ENCODE measurements around the gene SERPINA1.

SERPINA1 gene

DNA sequence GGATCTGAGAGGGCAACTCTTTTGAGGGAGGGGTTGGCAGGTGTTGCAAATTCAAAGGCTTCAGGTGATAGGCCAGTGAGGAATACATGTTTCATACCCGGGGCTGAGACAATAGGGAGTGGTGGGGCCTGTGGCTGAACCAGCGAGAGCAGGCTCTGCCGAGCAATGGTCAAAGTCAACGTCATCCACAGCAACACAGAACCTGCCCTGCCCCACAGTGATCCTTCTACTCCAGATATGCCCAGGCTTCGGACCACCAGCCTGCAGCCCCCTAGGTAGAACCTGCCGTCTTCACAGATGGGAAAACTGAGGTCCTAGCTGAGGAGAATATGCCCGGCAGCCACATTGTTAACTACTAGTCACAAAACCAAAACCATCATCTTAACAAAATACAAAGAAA lies 4.1 kb downstream of the SERPINA1 start:
- Histone ChIP-seq H3K36me3 (ENCODE audit: insufficient read depth, low read length) (no peaks in the 10 kb centered on the region), H3K27me3 (ENCODE audit: insufficient read depth, low read length, poor library complexity) (peaks cover 4% of the 10 kb centered on the region), H4K20me1 (ENCODE audit: insufficient read depth, low read length) (no peaks in the 10 kb centered on the region), H3K9ac (ENCODE audit: low read depth, low read length) (no peak overlapping the region), H3K79me2 (ENCODE audit: insufficient read depth, low read length) (no peaks in the 10 kb centered on the region), H3K27ac (ENCODE audit: low read length) (no peak overlapping the region), H3K9me3 (ENCODE audit: insufficient read depth, low read length, severe bottlenecking) (no peaks in the 10 kb centered on the region), H2AFZ (ENCODE audit: low read depth, low read length) (no peak overlapping the region), H3K4me3 (ENCODE audit: low read depth in 1 of 2, low read length in 2 of 2) (no peak overlapping the region), H3K4me2 (ENCODE audit: insufficient read depth, low read length) (no peak overlapping the region), H3K4me1 (ENCODE audit: insufficient read depth, low read length) (no peaks in the 10 kb centered on the region)
- DNase-seq (no peak), ATAC-seq (ENCODE audit: insufficient read depth, low read depth) (no peak)
- TF ChIP-seq, protein P1, sequence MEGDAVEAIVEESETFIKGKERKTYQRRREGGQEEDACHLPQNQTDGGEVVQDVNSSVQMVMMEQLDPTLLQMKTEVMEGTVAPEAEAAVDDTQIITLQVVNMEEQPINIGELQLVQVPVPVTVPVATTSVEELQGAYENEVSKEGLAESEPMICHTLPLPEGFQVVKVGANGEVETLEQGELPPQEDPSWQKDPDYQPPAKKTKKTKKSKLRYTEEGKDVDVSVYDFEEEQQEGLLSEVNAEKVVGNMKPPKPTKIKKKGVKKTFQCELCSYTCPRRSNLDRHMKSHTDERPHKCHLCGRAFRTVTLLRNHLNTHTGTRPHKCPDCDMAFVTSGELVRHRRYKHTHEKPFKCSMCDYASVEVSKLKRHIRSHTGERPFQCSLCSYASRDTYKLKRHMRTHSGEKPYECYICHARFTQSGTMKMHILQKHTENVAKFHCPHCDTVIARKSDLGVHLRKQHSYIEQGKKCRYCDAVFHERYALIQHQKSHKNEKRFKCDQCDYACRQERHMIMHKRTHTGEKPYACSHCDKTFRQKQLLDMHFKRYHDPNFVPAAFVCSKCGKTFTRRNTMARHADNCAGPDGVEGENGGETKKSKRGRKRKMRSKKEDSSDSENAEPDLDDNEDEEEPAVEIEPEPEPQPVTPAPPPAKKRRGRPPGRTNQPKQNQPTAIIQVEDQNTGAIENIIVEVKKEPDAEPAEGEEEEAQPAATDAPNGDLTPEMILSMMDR (IDR thresholded peaks at IDR 0.05; ENCODE audit: borderline replicate concordance, extremely low read depth, low read length, poor library complexity, severe bottlenecking), result no peak
- TF ChIP-seq EZH2 (IDR thresholded peaks at IDR 0.05; ENCODE audit: borderline replicate concordance, low read depth, low read length, severe bottlenecking), result no peak

DNA sequence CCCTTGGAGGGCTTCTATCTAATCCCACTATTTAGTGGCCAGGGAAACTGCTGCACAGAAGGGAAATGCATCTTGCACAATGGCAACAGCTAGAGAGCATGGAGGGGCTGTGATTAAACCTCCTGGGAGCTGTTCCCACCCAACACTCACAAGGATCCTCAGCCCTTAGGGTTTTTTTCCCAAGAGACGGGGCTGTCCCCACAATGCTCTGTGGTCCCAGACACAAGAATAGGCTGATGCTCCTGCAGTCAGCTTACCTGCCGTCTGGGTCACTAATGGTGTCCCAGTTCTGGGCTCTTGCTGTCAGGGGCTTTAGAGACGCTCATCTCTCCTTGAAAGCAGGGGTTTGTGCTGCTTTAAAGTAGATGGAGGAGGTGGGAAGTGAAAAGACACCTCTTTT lies 4.6 kb downstream of the SERPINA1 start:
- no peak for DNase-seq
- H3K27ac ChIP-seq (ENCODE audit: low read length), result no peak overlapping the region
- H3K4me2 ChIP-seq (ENCODE audit: insufficient read depth, low read length), result no peak overlapping the region
- no peaks in the 10 kb centered on the region for H3K4me1 ChIP-seq (ENCODE audit: insufficient read depth, low read length)
- H3K4me3 ChIP-seq (ENCODE audit: low read depth in 1 of 2, low read length in 2 of 2), result no peak overlapping the region
- no peak for ATAC-seq (ENCODE audit: insufficient read depth, low read depth)
- no peaks in the 10 kb centered on the region for H4K20me1 ChIP-seq (ENCODE audit: insufficient read depth, low read length)
- no peaks in the 10 kb centered on the region for H3K36me3 ChIP-seq (ENCODE audit: insufficient read depth, low read length)
- H3K9ac ChIP-seq (ENCODE audit: low read depth, low read length), result no peak overlapping the region
- H2AFZ ChIP-seq (ENCODE audit: low read depth, low read length), result no peak overlapping the region
- peaks cover 4% of the 10 kb centered on the region for H3K27me3 ChIP-seq (ENCODE audit: insufficient read depth, low read length, poor library complexity)
- no peaks in the 10 kb centered on the region for H3K9me3 ChIP-seq (ENCODE audit: insufficient read depth, low read length, severe bottlenecking)
- no peaks in the 10 kb centered on the region for H3K79me2 ChIP-seq (ENCODE audit: insufficient read depth, low read length)
- TF ChIP-seq, protein P1 (IDR thresholded peaks at IDR 0.05; ENCODE audit: borderline replicate concordance, extremely low read depth, low read length, poor library complexity, severe bottlenecking), result no peak

DNA sequence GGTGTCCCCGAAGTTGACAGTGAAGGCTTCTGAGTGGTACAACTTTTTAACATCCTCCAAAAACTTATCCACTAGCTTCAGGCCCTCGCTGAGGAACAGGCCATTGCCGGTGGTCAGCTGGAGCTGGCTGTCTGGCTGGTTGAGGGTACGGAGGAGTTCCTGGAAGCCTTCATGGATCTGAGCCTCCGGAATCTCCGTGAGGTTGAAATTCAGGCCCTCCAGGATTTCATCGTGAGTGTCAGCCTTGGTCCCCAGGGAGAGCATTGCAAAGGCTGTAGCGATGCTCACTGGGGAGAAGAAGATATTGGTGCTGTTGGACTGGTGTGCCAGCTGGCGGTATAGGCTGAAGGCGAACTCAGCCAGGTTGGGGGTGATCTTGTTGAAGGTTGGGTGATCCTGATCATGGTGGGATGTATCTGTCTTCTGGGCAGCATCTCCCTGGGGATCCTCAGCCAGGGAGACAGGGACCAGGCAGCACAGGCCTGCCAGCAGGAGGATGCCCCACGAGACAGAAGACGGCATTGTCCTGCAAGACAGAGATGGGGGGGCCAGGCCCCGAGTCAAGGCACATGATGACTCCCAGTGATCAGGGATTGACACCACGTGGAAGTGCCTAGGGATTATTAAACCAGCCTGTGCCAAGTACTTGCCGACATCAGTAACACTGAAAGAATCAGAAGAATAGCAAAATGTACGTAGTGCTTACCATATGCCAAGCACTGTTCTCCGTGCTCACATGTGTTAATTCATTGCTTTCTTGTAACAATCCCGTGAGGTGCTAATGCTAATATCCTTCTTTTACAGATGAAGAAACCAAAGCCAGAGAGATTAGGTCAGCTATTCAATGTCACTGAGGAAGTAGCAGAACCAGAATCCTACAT lies 5.4 kb downstream of the SERPINA1 start:
- H3K4me1 ChIP-seq (ENCODE audit: insufficient read depth, low read length), result no peaks in the 10 kb centered on the region
- TF ChIP-seq EZH2 (IDR thresholded peaks at IDR 0.05; ENCODE audit: borderline replicate concordance, low read depth, low read length, severe bottlenecking), result no peak
- no peaks in the 10 kb centered on the region for H3K36me3 ChIP-seq (ENCODE audit: insufficient read depth, low read length)
- no peaks in the 10 kb centered on the region for H3K79me2 ChIP-seq (ENCODE audit: insufficient read depth, low read length)
- H4K20me1 ChIP-seq (ENCODE audit: insufficient read depth, low read length), result no peaks in the 10 kb centered on the region
- no peak overlapping the region for H3K27ac ChIP-seq (ENCODE audit: low read length)
- peaks cover 4% of the 10 kb centered on the region for H3K27me3 ChIP-seq (ENCODE audit: insufficient read depth, low read length, poor library complexity)
- no peaks in the 10 kb centered on the region for H3K9me3 ChIP-seq (ENCODE audit: insufficient read depth, low read length, severe bottlenecking)
- H3K4me2 ChIP-seq (ENCODE audit: insufficient read depth, low read length), result no peak overlapping the region
- DNase-seq (no peak), ATAC-seq (ENCODE audit: insufficient read depth, low read depth) (no peak)
- no peak overlapping the region for H3K9ac ChIP-seq (ENCODE audit: low read depth, low read length)
- no peak overlapping the region for H2AFZ ChIP-seq (ENCODE audit: low read depth, low read length)
- H3K4me3 ChIP-seq (ENCODE audit: low read depth in 1 of 2, low read length in 2 of 2), result no peak overlapping the region

DNA sequence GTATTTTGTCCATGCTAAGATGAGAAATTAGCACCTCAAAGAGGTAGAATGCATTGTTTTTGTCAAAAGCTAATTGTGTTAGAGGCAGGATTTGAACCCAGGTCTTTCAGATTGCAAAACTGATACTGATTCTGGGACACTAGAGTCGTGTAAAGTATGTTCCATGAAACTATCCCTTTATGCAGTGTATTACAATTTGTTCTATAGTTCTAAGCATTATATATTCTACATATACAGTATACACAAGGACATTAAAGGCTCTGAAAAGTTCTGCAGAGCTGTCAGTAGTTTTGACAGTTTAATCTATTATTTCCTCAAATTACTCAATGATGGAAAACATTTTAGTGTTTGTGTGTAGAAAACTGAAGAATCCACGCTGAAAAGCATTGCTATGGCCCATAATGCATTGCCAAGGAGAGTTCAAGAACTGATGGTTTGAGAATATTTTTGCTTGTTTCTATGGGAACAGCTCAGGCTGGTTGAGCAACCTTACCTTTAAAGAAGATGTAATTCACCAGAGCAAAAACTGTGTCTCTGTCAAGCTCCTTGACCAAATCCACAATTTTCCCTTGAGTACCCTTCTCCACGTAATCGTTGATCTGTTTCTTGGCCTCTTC lies 6.2 kb downstream of the SERPINA1 start:
- ATAC-seq (ENCODE audit: insufficient read depth, low read depth) (no peak), DNase-seq (no peak)
- H4K20me1 ChIP-seq (ENCODE audit: insufficient read depth, low read length), result no peaks in the 10 kb centered on the region
- H3K4me2 ChIP-seq (ENCODE audit: insufficient read depth, low read length), result no peak overlapping the region
- no peak overlapping the region for H3K9ac ChIP-seq (ENCODE audit: low read depth, low read length)
- no peak overlapping the region for H3K27ac ChIP-seq (ENCODE audit: low read length)
- no peaks in the 10 kb centered on the region for H3K4me1 ChIP-seq (ENCODE audit: insufficient read depth, low read length)
- no peak overlapping the region for H3K4me3 ChIP-seq (ENCODE audit: low read depth in 1 of 2, low read length in 2 of 2)
- no peaks in the 10 kb centered on the region for H3K9me3 ChIP-seq (ENCODE audit: insufficient read depth, low read length, severe bottlenecking)
- no peak for TF ChIP-seq EZH2 (IDR thresholded peaks at IDR 0.05; ENCODE audit: borderline replicate concordance, low read depth, low read length, severe bottlenecking)
- TF ChIP-seq, protein P1 (IDR thresholded peaks at IDR 0.05; ENCODE audit: borderline replicate concordance, extremely low read depth, low read length, poor library complexity, severe bottlenecking), result no peak
- H3K36me3 ChIP-seq (ENCODE audit: insufficient read depth, low read length), result no peaks in the 10 kb centered on the region
- H3K27me3 ChIP-seq (ENCODE audit: insufficient read depth, low read length, poor library complexity), result no peaks in the 10 kb centered on the region
- H3K79me2 ChIP-seq (ENCODE audit: insufficient read depth, low read length), result no peaks in the 10 kb centered on the region
- H2AFZ ChIP-seq (ENCODE audit: low read depth, low read length), result no peak overlapping the region

Measured in DND-41 (cell line).